Measurements from ENCODE around the gene UGT1A5. TPM values are rescaled to one million over a fixed set of nuclear protein-coding genes. Genes with fewer than 3 reads are reported as not detected.

UGT1A5 gene
- 1 to 10 TPM in 2 of 4 donors, under 1 TPM in 2; 0.56 to 3.2 (median 1.2) TPM for total RNA-seq

- Histone ChIP-seq H3K36me3 (no peaks in the 10 kb centered on the region), H3K9me3 (no peaks in the 10 kb centered on the region), H3K4me1 (peaks cover 7% of the 10 kb centered on the region), H3K27me3 (peaks cover under 1% of the 10 kb centered on the region), H3K4me3 (no peak within 1 kb of the TSS), H3K27ac (no peak within 1 kb of the TSS)
- 76% methylated on average over 14 of the region's 14 CpGs for WGBS
- TF ChIP-seq EP300 (IDR thresholded peaks at IDR 0.05): no peak
- TF ChIP-seq POLR2A (IDR thresholded peaks at IDR 0.05): no peak
- no peak for TF ChIP-seq CTCF (IDR thresholded peaks at IDR 0.05)
- TF ChIP-seq POLR2AphosphoS5 (IDR thresholded peaks at IDR 0.05): no peak
- no peak for DNase-seq (ENCODE audit: low spot score in 2 of 2)
Observed at GRCh38 chr2:233712611-233713261, at the start of gene UGT1A5. UGT1A5 (plus strand) TSS chr2:233712907; CDS start chr2:233712992, 85 bp downstream.

- 41% methylated on average over 1 of the region's 1 CpG for WGBS
- no peak overlapping the region for H3K27ac ChIP-seq
Observed at GRCh38 chr2:233663911-233664310, 48.8 kb upstream of the UGT1A5 start.

GRCh38 chr2:233668605-233669260 lies 44.0 kb upstream of the UGT1A5 start:
- Histone ChIP-seq H3K4me1 (no peaks in the 10 kb centered on the region), H3K9me3 (no peaks in the 10 kb centered on the region), H3K27ac (no peak overlapping the region), H3K36me3 (no peaks in the 10 kb centered on the region), H3K27me3 (no peaks in the 10 kb centered on the region), H3K4me3 (no peak overlapping the region)
- TF ChIP-seq POLR2A (IDR thresholded peaks at IDR 0.05): no peak
- no peak for TF ChIP-seq EP300 (IDR thresholded peaks at IDR 0.05)
- TF ChIP-seq POLR2AphosphoS5 (IDR thresholded peaks at IDR 0.05): no peak
- no peak for TF ChIP-seq CTCF (IDR thresholded peaks at IDR 0.05)
- 80% methylated on average over 4 of the region's 4 CpGs for WGBS
- no peak for DNase-seq (ENCODE audit: low spot score in 2 of 2)

More at GRCh38 chr2:233663911-233664310, 48.8 kb upstream of the UGT1A5 start:
- no peak overlapping the region for H3K4me3 ChIP-seq
- no peaks in the 10 kb centered on the region for H3K9me3 ChIP-seq
- H3K36me3 ChIP-seq: no peaks in the 10 kb centered on the region
- H3K27me3 ChIP-seq: peaks cover 3% of the 10 kb centered on the region
- no peak for DNase-seq (ENCODE audit: low spot score in 2 of 2)
- H3K4me1 ChIP-seq: no peaks in the 10 kb centered on the region
- TF ChIP-seq CTCF (IDR thresholded peaks at IDR 0.05): no peak
- no peak for TF ChIP-seq POLR2AphosphoS5 (IDR thresholded peaks at IDR 0.05)
- TF ChIP-seq POLR2A (IDR thresholded peaks at IDR 0.05): no peak
- no peak for TF ChIP-seq EP300 (IDR thresholded peaks at IDR 0.05)

GRCh38 chr2:233671290-233672161 lies 41.2 kb upstream of the UGT1A5 start, which contains the start of gene UGT1A9:
UGT1A9 (plus strand) TSS chr2:233671898; CDS start chr2:233671935, 37 bp downstream.
- Histone ChIP-seq H3K27ac (no peak within 1 kb of the TSS), H3K9me3 (no peaks in the 10 kb centered on the region), H3K36me3 (no peaks in the 10 kb centered on the region), H3K27me3 (no peaks in the 10 kb centered on the region), H3K4me3 (no peak within 1 kb of the TSS), H3K4me1 (no peaks in the 10 kb centered on the region)
- WGBS: 92% methylated on average over 5 of the region's 5 CpGs
- DNase-seq (ENCODE audit: low spot score in 2 of 2): no peak
- TF ChIP-seq POLR2AphosphoS5 (IDR thresholded peaks at IDR 0.05): no peak

GRCh38 chr2:233672886-233673285 lies 39.8 kb upstream of the UGT1A5 start:
- Histone ChIP-seq H3K36me3 (no peaks in the 10 kb centered on the region), H3K4me1 (no peaks in the 10 kb centered on the region), H3K4me3 (no peak overlapping the region), H3K27me3 (no peaks in the 10 kb centered on the region), H3K9me3 (no peaks in the 10 kb centered on the region), H3K27ac (no peak overlapping the region)
- WGBS: 87% methylated on average over 3 of the region's 3 CpGs
- no peak for TF ChIP-seq POLR2A (IDR thresholded peaks at IDR 0.05)
- TF ChIP-seq POLR2AphosphoS5 (IDR thresholded peaks at IDR 0.05): no peak
- no peak for TF ChIP-seq CTCF (IDR thresholded peaks at IDR 0.05)
- TF ChIP-seq EP300 (IDR thresholded peaks at IDR 0.05): no peak
- DNase-seq (ENCODE audit: low spot score in 2 of 2): no peak

Measured in suprapubic skin (tissue), 4 donors.